HG03442 (cell line): ENCODE results near the gene OAS1.
"Not testable (repeated sequence)": the region's sequence is repeated elsewhere in the genome, so short reads cannot be mapped to it uniquely, and the experiment has no call there.

Source experiments
- ATAC-seq: cut with Tn5 transposase; IDR thresholded peaks from one replicate; pipeline ENCODE4 v1.9.1; 2021; ENCODE audit warnings: mild to moderate bottlenecking, moderate library complexity; ENCODE audit not compliant: unreplicated experiment

Gene OAS1

GRCh38 chr12:112936264-112936663, 29.5 kb downstream of the OAS1 start:
- no peak for ATAC-seq

DNA sequence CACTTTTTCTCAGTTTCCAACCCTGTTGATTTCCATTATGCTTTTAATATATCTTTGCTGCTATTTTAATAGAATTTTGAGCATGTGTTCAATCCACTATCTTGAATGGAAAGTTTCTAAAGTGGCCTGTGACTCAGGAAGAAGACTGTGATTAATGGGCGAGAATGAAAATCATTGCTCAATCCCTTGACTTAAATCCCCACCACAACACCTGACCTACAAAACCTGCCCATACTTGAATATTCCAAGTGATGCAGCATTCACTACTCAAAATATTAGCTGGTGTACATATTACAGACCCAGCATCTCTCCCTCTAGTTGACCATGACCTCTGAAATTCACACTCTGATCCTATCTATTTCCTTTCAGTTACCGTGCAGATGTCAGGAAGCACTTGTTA, 30.2 kb downstream of the OAS1 start:
- ATAC-seq: no peak

DNA sequence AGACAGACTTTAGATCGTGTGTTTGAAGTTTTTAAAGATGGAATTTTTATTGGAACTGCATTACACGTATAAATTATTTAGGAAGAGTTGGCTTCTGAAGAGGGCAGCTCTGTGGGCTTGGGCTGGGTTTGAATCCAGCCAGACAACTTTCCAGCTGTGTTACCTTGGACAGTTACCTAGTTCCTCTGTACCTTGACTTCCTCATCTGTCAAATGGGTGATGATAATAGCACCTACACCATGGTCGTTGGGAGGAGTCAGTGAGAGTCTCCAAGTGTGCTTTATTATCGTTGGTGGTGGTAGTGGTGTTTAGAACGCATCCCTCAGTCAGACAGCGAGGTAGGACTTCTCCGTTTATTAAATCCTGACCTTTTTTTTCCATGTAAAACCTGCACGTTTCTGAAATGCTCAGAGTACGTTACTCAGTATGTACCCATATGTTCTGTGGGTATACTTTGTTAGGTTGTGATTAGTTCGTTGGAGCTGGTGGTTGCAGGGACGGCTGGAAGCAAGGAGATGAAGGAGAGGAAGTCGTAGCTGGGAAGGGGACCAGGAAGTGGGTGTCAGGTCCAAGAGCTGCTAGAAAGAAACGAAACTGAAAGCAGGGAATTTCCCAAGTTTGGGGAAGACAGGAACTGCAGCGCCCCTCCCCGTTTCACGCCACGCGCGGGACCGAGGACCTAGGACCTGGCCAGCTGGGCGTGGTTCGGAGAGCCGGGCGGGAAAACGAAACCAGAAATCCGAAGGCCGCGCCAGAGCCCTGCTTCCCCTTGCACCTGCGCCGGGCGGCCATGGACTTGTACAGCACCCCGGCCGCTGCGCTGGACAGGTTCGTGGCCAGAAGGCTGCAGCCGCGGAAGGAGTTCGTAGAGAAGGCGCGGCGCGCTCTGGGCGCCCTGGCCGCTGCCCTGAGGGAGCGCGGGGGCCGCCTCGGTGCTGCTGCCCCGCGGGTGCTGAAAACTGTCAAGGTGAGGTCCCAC, 31.3 kb downstream of the OAS1 start, which contains the start of gene OAS3:
Gene OAS3 (plus strand): TSS at position 734 of the 979 bp plus-strand sequence. CDS start 57 bp downstream, at position 791.
- no peak for ATAC-seq

- no peak for ATAC-seq
Measured at GRCh38 chr12:112938751-112939150, 32.0 kb downstream of the OAS1 start.

DNA sequence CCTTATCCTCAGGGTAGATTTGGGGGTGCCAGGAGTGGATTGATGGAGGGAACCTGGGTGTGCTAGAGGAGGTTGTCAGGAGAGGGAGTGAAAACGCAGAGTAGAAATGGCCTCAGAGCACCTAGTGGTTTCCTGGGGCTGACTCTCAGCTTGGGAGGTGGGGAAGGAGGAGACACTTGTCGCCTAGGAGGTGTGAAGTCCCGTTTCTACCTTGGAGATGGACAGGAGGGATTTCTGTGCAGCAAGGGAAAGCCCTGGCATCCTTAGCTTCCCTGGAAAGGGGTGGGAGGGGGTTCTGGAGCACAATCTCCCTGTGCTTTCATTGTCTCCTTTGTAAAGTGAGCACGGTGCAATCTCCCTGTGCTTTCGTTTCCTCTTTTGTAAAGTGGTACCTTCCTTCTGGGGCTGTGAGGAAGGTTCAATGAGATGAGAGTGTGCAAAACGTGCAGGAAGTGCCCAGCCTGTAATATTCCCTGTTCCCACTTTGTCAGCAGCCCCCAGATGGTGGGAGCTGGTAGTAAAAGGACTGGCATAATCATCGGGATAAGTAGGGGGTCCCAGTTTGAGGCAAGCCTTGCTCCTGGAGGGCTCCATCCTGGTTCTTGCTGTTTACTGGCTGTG, 33.1 kb downstream of the OAS1 start:
- ATAC-seq: no peak

DNA sequence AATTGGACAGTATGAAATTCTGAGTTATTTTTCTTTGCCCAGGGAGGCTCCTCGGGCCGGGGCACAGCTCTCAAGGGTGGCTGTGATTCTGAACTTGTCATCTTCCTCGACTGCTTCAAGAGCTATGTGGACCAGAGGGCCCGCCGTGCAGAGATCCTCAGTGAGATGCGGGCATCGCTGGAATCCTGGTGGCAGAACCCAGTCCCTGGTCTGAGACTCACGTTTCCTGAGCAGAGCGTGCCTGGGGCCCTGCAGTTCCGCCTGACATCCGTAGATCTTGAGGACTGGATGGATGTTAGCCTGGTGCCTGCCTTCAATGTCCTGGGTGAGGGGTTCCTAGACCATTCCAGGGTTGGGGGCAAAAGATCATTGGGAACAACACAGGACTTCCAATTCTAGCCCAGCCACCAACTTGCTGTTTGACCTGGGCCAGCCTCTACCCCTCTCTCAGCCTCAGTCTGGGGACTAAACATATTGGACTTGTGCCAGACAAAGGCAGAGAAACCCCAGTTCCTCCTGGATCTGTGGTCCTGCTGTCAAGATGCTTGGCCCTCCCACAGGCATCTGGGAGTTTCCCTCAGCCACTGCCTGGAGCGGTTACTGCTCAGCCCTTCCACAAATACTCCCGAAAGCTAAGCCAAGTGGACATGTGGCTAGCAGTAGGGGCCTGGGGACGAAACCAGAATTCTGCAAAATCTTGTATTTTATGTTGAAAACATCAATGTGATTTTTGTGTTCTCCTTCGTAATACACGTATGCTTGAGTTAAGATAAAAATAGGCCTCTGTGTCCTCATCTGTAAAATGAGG, 35.0 kb downstream of the OAS1 start:
- no peak for ATAC-seq

DNA sequence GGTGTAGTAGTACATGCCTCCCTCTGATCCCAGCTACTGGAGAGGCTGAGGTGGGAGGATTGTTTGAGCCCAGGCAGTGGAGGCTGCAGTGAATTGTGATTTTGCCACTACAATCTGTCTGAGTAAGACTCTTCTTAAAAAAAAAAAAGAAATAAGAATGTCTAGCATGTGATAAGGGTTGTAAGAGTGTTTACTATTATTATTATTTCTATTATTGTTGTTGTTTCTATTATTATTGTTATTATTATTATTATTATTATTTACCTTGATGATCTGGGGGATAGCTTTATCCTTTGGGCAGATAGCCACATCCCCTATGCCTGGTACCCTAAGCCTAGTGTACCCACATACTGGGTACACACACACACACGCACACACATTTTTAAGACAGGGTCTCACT, 35.8 kb downstream of the OAS1 start:
- no peak for ATAC-seq

- ATAC-seq: no peak
Measured at GRCh38 chr12:112944024-112944690, 37.4 kb downstream of the OAS1 start.

- ATAC-seq: no peak
Measured at GRCh38 chr12:112945515-112945914, 38.8 kb downstream of the OAS1 start.

DNA sequence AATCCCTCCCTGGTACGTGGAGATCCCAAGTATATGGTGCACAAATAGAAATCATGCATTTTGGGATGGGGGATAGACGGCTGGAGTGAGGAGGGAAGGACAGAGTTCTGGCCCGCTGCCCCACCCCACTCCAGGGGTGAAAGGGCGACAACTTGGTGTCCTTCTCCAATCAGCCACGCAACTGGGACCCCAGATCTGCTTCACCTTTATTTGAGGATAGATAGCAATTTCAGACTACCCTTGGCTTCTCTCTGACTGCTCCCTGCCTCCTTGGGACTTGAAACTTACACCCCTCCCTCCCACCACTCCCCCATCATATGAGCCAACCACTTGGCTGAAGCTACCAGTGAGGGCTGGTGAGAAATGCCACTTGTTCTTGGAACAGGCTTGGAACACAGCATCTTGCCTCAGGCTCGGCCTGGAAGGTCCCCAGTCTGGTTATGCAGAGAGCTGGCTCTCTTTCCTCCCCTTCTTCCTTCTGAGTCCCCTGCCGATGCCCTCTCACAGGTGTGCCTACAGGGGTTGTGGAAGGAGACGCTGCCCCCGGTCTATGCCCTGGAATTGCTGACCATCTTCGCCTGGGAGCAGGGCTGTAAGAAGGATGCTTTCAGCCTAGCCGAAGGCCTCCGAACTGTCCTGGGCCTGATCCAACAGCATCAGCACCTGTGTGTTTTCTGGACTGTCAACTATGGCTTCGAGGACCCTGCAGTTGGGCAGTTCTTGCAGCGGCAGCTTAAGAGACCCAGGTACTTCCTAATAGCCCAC, 39.7 kb downstream of the OAS1 start:
- ATAC-seq: no peak

DNA sequence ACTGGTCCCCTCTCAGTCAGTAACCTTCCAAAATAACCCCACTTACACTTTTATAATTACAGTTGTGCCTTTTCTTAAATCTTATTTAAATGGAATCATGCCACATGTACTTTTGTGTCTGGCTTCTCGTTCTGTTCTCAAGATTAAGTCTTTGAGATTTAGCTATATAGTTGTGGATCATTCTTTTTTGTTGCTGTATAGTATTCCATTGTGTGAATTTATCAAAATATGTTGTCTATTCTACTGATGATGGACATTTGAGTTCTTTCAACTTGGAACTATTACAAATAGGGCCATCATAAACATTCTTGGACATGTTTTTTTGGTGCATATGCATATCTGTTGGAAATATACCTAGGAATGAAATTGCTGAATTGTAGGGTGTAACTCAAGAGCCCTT, 40.6 kb downstream of the OAS1 start:
- ATAC-seq: no peak

DNA sequence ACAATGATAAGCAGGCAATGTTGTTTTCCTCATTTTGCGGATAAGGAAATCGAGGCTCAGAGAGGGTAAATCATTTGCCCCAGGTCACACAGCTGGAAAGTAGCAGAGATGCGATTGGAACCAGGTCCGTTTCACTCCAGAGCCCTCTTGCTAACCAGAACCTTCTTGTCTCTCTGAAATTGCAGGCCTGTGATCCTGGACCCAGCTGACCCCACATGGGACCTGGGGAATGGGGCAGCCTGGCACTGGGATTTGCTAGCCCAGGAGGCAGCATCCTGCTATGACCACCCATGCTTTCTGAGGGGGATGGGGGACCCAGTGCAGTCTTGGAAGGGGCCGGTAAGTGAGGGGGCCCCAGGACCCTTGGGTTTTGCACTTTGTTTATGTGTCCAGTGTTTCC, 41.0 kb downstream of the OAS1 start:
- ATAC-seq: no peak

GRCh38 chr12:112948806-112949205, 42.0 kb downstream of the OAS1 start:
- no peak for ATAC-seq

DNA sequence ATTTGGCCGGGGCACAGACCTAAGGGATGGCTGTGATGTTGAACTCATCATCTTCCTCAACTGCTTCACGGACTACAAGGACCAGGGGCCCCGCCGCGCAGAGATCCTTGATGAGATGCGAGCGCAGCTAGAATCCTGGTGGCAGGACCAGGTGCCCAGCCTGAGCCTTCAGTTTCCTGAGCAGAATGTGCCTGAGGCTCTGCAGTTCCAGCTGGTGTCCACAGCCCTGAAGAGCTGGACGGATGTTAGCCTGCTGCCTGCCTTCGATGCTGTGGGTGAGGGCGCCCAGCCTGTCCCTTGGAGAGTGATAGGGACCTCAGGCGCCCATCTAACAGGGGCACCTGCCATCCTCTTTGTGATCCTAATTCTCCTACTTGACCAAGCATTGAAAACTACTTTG, 43.9 kb downstream of the OAS1 start:
- ATAC-seq: no peak

DNA sequence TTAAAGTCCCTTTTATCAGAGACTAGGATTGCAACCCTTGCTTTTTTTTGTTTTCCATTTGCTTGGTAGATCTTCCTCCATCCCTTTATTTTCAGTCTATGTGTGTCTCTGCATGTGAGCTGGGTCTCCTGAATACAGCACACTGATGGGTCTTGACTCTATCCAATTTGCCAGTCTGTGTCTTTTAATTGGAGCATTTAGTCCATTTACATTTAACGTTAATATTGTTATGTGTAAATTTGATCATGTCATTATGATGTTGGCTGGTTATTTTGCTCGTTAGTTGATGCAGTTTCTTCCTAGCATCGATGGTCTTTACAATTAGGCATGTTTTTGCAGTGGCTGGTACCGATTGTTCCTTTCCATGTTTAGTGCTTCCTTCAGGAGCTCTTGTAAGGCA, 50.4 kb downstream of the OAS1 start:
- ATAC-seq: not testable (repeated sequence)

- no peak for ATAC-seq
Measured at GRCh38 chr12:112961074-112961473, 54.3 kb downstream of the OAS1 start.

DNA sequence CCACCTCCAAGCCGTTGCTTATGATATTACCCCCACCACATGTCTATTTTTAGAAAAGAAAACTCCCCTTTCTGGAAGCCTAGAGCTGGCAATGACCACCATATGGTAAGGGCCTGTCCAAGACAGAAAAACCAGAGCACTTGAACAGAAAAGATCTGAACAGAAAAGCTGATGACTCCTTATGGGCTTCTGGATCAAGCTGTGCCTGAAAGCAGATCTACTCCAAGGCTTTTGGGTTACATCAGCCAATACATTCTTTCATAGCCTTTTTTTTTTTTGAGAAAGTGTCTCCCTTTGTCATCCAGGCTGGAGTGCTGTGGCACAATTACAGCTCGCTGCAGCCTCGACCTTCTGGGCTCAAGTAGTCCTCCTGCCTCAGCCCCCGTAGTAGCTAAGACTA, 54.8 kb downstream of the OAS1 start:
- ATAC-seq: no peak

DNA sequence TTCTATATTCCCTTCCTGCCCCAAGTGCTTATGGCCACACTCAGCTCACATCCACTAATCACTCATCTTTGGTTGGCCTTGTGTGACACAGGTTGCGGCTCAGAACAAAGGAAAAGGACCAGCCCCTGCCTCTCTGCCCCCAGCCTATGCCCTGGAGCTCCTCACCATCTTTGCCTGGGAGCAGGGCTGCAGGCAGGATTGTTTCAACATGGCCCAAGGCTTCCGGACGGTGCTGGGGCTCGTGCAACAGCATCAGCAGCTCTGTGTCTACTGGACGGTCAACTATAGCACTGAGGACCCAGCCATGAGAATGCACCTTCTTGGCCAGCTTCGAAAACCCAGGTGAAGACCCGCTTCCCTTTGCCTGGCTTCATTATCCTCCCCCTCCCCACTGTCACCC, 55.8 kb downstream of the OAS1 start:
- no peak for ATAC-seq

GRCh38 chr12:112963227-112963861, 56.6 kb downstream of the OAS1 start:
- ATAC-seq: no peak
